ENCODE measurements around the gene PDSS2. TPM values are rescaled to one million over a fixed set of nuclear protein-coding genes. Genes with fewer than 3 reads are reported as not detected.
A peak's percentile ranks its signal among the peaks of the same experiment; 100 is the strongest.

Gene PDSS2
- total RNA-seq, 2 donors from 2014 or later = 6.2 to 10.9 TPM

GRCh38 chr6:107154801-107155160 is 304.6 kb downstream of the PDSS2 start:
- Histone ChIP-seq H3K9me3 (no peaks in the 10 kb centered on the region), H3K36me3 (replicated peaks in 1 of 2; ENCODE audit: insufficient read depth in 1 of 2, low read depth in 2 of 2) (no peaks in the 10 kb centered on the region), H3K27ac (peak overlapping the region in 2 of 4 donors; percentile 60 to 75), H3K27me3 (no peaks in the 10 kb centered on the region), H3K4me3 (no peak overlapping the region), H3K4me1 (peaks cover 33% of the 10 kb centered on the region)
- no peak for DNase-seq
- ATAC-seq = no peak
- 61 to 63% methylated on average over 2 of the region's 2 CpGs for WGBS, 2 donors
- intact Hi-C loops (cut with DNase I) = no loop called here
- TF ChIP-seq POLR2A (IDR thresholded peaks at IDR 0.05) (no peak), CTCF (IDR thresholded peaks at IDR 0.05) (no peak)

- peak; percentile 49 to 72 (median 56) for DNase-seq
- H3K4me1 ChIP-seq = peaks cover 33% of the 10 kb centered on the region
- 38 to 44% methylated on average over 12 of the region's 12 CpGs for whole genome bisulfite sequencing, 2 donors
- no peak overlapping the region for H3K4me3 ChIP-seq
- H3K27me3 ChIP-seq = no peaks in the 10 kb centered on the region
- no peaks in the 10 kb centered on the region for H3K9me3 ChIP-seq
- peak overlapping the region in 3 of 4 donors; percentile 26 to 75 (median 60) for H3K27ac ChIP-seq
- no peak for TF ChIP-seq CTCF (IDR thresholded peaks at IDR 0.05)
- no peak for TF ChIP-seq POLR2A (IDR thresholded peaks at IDR 0.05)
- ATAC-seq = peak; percentile 73
- intact Hi-C loops (cut with DNase I) = no loop called here
- H3K36me3 ChIP-seq (replicated peaks in 1 of 2; ENCODE audit: insufficient read depth in 1 of 2, low read depth in 2 of 2) = no peaks in the 10 kb centered on the region
Observed at GRCh38 chr6:107154131-107154800, 305.1 kb downstream of the PDSS2 start.

- intact Hi-C loops (cut with DNase I) = no loop called here
- H3K27me3 ChIP-seq = no peaks in the 10 kb centered on the region
- DNase-seq = peak in 3 of 4 donors; percentile 32 to 61 (median 48)
- H3K4me3 ChIP-seq = no peak overlapping the region
- no peaks in the 10 kb centered on the region for H3K9me3 ChIP-seq
- TF ChIP-seq CTCF (IDR thresholded peaks at IDR 0.05) (no peak), POLR2A (IDR thresholded peaks at IDR 0.05) (peak in 1 of 3 donors; percentile 37)
- peaks cover 33% of the 10 kb centered on the region for H3K4me1 ChIP-seq
- H3K27ac ChIP-seq = peak overlapping the region; percentile 26 to 75 (median 46)
- WGBS, 2 donors = 28% methylated on average over 8 of the region's 8 CpGs
- no peaks in the 10 kb centered on the region for H3K36me3 ChIP-seq (replicated peaks in 1 of 2; ENCODE audit: insufficient read depth in 1 of 2, low read depth in 2 of 2)
- peak; percentile 73 for ATAC-seq
Observed at GRCh38 chr6:107152638-107153430, 306.5 kb downstream of the PDSS2 start.

- TF ChIP-seq CTCF (IDR thresholded peaks at IDR 0.05) (no peak), POLR2A (IDR thresholded peaks at IDR 0.05) (no peak)
- WGBS, 2 donors = 91 to 98% methylated on average over 4 of the region's 4 CpGs
- no peaks in the 10 kb centered on the region for H3K9me3 ChIP-seq
- H3K36me3 ChIP-seq (replicated peaks in 1 of 2; ENCODE audit: insufficient read depth in 1 of 2, low read depth in 2 of 2) = no peaks in the 10 kb centered on the region
- H3K4me3 ChIP-seq = no peak overlapping the region
- no peaks in the 10 kb centered on the region for H3K27me3 ChIP-seq
- ATAC-seq = no peak
- no peak for DNase-seq
- intact Hi-C loops (cut with DNase I) = no loop called here
- H3K27ac ChIP-seq = no peak overlapping the region
- no peaks in the 10 kb centered on the region for H3K4me1 ChIP-seq
Observed at GRCh38 chr6:107144666-107145065, 314.7 kb downstream of the PDSS2 start.

Measured in body of pancreas (tissue), 4 donors.